Transverse colon (tissue), 4 donors: ENCODE data around the gene TICRR.

Source experiments
- POLR2A ChIP-seq: fragments of 450-650 bp; IDR thresholded peaks from one replicate; pipeline ENCODE4 v1.6.1; 2016; ENCODE audit warnings: antibody characterized with exemption, mild to moderate bottlenecking, moderate library complexity
- POLR2AphosphoS5 ChIP-seq, 3 donors: sonication (generic); formaldehyde crosslinking; IDR thresholded peaks; one replicate each; pipeline ENCODE4 v1.6.1; 2016; ENCODE audit warnings: antibody characterized with exemption in 3 of 3
- TF ChIP-seq, protein P1 (sequence below), 5 experiments: fragments of 200-600 bp in 3 of 5; fragments of 450-650 bp in 2 of 5; sonication (generic) in 3 of 5; IDR thresholded peaks; 1 replicate in 2 of 5; 2 replicates in 3 of 5; pipeline ENCODE4 v1.5.1; 2016 to 2017; ENCODE audit warnings: antibody characterized with exemption in 5 of 5, inconsistent platforms in 3 of 5, mild to moderate bottlenecking in 2 of 5, moderate library complexity in 1 of 5

DNA sequence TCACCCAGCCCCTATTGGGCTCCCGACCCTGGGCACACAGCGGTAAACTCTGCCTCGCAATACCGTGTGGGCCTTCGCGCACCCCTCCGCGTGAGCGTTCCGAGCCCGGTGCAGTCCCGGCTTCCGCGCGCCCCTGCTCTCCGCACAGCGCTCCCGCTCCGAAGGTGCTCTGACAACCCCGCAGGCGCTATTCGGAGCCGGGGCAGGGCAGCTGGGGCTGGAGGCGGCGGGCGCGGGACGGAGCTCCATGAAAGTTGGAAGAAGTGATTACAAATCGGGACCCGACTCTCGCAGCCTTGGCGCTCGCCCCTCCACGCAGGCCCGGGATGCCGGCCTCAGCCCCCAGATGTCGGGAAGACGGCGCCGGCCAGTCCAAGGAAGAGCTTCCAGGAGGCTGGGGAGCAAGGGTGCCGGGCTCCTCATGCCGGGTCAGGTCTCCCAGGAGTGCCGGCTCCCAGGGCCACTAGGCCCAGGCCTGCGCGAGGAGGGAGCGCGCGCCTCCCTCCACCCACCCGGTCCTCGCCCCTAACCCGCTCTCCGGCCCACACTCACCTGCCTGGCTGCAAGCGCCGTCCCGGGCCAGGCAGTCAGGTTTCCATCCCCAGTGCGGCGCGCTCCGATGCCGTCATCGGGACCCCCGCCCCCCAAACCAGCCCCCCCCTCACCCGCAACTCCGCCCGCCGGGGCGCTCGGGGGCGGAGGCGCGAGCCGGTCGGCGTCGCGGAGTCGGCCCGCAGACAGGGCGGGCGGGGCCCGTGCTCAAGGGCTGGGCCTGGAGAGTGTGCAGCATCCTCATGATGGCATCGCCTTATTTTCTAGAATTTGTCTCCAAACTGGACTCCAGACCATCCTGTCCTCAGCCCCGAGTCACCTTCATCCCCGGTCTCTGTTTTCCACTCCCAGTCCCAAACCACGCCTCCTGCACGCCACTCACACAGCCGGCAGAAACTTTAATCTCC is 79.9 kb downstream of the TICRR start, which contains the start of gene KIF7:
- TF ChIP-seq POLR2A, result no peak
- TF ChIP-seq, protein P1, sequence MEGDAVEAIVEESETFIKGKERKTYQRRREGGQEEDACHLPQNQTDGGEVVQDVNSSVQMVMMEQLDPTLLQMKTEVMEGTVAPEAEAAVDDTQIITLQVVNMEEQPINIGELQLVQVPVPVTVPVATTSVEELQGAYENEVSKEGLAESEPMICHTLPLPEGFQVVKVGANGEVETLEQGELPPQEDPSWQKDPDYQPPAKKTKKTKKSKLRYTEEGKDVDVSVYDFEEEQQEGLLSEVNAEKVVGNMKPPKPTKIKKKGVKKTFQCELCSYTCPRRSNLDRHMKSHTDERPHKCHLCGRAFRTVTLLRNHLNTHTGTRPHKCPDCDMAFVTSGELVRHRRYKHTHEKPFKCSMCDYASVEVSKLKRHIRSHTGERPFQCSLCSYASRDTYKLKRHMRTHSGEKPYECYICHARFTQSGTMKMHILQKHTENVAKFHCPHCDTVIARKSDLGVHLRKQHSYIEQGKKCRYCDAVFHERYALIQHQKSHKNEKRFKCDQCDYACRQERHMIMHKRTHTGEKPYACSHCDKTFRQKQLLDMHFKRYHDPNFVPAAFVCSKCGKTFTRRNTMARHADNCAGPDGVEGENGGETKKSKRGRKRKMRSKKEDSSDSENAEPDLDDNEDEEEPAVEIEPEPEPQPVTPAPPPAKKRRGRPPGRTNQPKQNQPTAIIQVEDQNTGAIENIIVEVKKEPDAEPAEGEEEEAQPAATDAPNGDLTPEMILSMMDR (IDR thresholded peaks at IDR 0.05), result no peak
- TF ChIP-seq POLR2AphosphoS5 (IDR thresholded peaks at IDR 0.05), result no peak
